ENCODE measurements around the gene MORC3.

- TF ChIP-seq CTCF (IDR thresholded peaks at IDR 0.05) (peak in 5 of 7 experiments; percentile 38 to 73 (median 66)), POLR2AphosphoS5 (IDR thresholded peaks at IDR 0.05) (peak in 1 of 3 donors; percentile 56), EP300 (IDR thresholded peaks at IDR 0.05) (no peak), POLR2A (IDR thresholded peaks at IDR 0.05) (no peak)
Measured at GRCh38 chr21:36330904-36331303, 10.9 kb downstream of the MORC3 start.
